DOHH2 (cell line): Measurements from ENCODE around the gene SHISA7.

Experiments used
- CTCF ChIP-seq: fragments of 200-600 bp; sonication (generic); IDR thresholded peaks from one replicate; pipeline ENCODE4 v1.5.1; 2014; ENCODE audit warnings: antibody characterized with exemption, mild to moderate bottlenecking, low read depth, low read length; ENCODE audit not compliant: poor library complexity, severe bottlenecking
- EZH2phosphoT487 ChIP-seq: fragments of 200-600 bp; sonication (generic); IDR thresholded peaks from 2 replicates; pipeline ENCODE4 v1.6.1; 2017; ENCODE audit warnings: borderline replicate concordance, mild to moderate bottlenecking, antibody characterized with exemption, low read length, moderate library complexity, mixed read lengths

- TF ChIP-seq CTCF (no peak), EZH2phosphoT487 (no peak)
Measured at GRCh38 chr19:55389386-55390317, 53.4 kb downstream of the SHISA7 start.
